ENCODE measurements around the gene ATF6B. TPM values are rescaled to one million over a fixed set of nuclear protein-coding genes. Genes with fewer than 3 reads are reported as not detected.
A peak's percentile ranks its signal among the peaks of the same experiment; 100 is the strongest.

The ATF6B gene
- total RNA-seq, 4 donors from 2014 or later = 27.3 to 45.4 (median 30.0) TPM

DNA sequence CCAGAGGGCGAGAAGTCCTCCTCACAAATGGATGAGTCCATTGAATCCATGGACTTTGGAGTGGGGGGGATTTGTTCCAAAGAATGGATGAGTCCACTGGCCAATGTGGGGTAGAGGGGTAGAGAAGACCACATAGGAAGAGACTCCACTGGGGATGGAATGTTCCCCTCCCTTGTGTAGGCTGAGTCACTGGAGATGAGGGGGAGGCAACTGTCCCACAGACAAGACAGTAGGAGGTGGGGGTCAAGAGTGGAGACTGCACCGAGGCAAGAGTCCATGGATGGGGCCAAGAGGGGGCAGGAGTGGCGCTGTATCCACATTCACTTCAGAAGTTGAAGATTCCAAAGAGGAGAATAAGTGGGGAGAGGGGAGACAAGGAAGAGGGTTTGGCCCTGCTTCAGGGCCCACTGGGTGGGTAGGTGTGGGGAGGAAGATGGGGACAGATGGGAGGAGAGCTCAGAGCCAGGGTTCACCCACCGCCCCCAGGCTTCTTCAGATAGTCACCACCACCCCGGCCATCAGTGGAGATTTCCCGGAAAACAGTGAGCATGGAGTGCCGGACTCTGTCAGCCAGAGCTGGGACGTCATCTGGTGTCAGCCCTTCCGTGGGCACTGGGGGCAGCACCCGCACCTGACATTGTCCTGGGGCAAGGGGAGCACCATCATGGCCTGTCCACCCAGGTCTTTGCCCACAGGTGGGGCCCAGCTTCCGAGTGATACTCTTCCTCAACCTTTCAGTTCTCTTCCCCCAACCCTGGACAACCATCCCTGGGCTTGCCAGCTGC, 41.0 kb upstream of the ATF6B start:
- no peak for DNase-seq
- H3K9me3 ChIP-seq = no peaks in the 10 kb centered on the region
- intact Hi-C loops (cut with DNase I) = no loop called here
- TF ChIP-seq POLR2A (IDR thresholded peaks at IDR 0.05) (no peak), CTCF (IDR thresholded peaks at IDR 0.05) (no peak)
- no peak overlapping the region for H3K4me3 ChIP-seq
- peaks cover 0 to 17% (median 4%) of the 10 kb centered on the region in 3 donors for H3K4me1 ChIP-seq
- H3K27ac ChIP-seq = peak overlapping the region in 1 of 4 donors; percentile 3
- 80 to 83% methylated on average over 7 to 11 of the region's 11 CpGs for WGBS, 2 donors
- H3K27me3 ChIP-seq = no peaks in the 10 kb centered on the region
- H3K36me3 ChIP-seq = peaks cover 5 to 77% (median 30%) of the 10 kb centered on the region in 3 donors

DNA sequence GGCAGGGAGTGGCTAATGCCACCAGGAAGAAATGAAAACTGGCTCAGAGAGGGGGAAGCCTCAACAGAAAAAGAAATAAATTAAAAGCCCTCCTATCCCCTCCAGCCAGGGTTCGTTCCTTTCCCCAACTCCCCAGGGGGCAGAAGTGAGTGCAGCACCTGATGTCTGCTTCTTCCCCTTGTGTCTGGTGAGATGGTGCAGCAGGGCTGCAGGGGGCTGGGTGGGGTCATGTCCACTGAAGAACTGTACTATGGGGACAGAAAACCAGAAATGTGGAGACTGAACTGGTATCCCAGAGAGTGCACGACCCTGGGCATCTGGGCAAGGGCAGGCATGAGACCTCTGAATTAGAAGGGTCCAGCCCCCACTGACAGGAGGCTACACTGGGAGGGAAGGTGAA, 40.3 kb upstream of the ATF6B start:
- Histone ChIP-seq H3K4me3 (no peak overlapping the region), H3K36me3 (peaks cover 5 to 83% (median 30%) of the 10 kb centered on the region in 3 donors), H3K27ac (no peak overlapping the region), H3K4me1 (peaks cover 0 to 12% (median 4%) of the 10 kb centered on the region in 3 donors), H3K9me3 (no peaks in the 10 kb centered on the region), H3K27me3 (no peaks in the 10 kb centered on the region)
- TF ChIP-seq POLR2A (IDR thresholded peaks at IDR 0.05) (no peak), CTCF (IDR thresholded peaks at IDR 0.05) (no peak)
- WGBS, 2 donors = 49 to 61% methylated on average over 2 of the region's 2 CpGs
- intact Hi-C loops (cut with DNase I) = no loop called here
- DNase-seq = no peak

DNA sequence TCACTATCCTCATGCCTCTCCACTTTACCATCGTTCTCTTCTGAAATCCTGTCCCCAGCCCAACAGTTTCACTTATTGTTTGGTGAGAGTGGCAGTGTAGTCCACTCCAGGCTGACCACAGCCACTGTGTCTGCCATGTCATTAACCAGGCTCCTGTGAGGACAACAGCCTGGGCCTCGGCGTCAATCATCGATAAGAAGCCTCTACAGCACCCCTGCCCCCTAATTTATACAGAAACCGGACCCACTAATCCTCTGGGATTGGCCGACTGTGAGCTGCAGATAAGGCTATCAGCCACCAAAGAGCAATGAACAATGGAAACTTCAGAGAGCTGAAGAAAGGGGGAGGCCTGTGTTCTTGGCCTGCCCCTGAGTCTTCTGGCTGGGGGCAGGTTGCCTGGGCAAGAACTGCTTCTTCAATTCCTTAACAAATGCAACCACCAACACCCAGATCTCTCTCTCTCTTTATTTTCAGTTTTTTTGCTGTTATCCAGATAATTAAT, 39.8 kb upstream of the ATF6B start:
- TF ChIP-seq CTCF (IDR thresholded peaks at IDR 0.05) (no peak), POLR2A (IDR thresholded peaks at IDR 0.05) (no peak)
- H3K27me3 ChIP-seq = no peaks in the 10 kb centered on the region
- no peak overlapping the region for H3K27ac ChIP-seq
- DNase-seq = no peak
- peaks cover 6 to 88% (median 33%) of the 10 kb centered on the region in 3 donors for H3K36me3 ChIP-seq
- H3K9me3 ChIP-seq = no peaks in the 10 kb centered on the region
- H3K4me3 ChIP-seq = no peak overlapping the region
- H3K4me1 ChIP-seq = peaks cover 0 to 10% (median 1%) of the 10 kb centered on the region in 3 donors
- WGBS, 2 donors = 88% methylated on average over 4 of the region's 6 CpGs
- intact Hi-C loops (cut with DNase I) = no loop called here

DNA sequence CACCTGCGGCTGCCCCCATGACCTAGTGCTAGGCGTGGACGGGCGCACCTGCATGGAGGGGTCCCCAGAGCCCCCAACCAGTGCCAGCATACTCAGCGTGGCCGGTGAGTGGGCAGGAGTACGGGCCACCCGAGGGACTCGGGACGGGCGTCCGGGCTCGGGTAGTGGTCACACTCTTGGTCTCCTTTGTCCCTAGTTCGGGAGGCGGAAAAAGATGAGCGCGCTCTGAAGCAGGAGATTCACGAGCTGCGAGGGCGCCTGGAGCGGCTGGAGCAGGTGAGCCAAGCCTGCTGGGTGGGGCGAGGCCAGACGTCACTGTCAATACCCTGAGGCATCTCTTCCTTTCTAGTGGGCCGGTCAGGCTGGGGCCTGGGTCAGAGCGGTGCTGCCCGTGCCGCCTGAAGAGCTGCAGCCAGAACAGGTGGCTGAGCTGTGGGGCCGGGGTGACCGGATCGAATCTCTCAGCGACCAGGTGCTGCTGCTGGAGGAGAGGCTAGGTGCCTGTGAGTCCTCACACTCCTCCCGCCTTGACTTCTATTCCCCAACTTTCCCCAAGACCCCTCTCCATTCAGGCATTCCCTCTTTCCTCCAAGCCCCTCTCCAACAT, 39.2 kb upstream of the ATF6B start:
- DNase-seq = no peak
- peaks cover 12 to 94% (median 39%) of the 10 kb centered on the region in 3 donors for H3K36me3 ChIP-seq
- intact Hi-C loops (cut with DNase I) = no loop called here

More for the DNA sequence above, 39.2 kb upstream of the ATF6B start:
- Histone ChIP-seq H3K9me3 (no peaks in the 10 kb centered on the region), H3K4me1 (peaks cover 0 to 6% (median 0%) of the 10 kb centered on the region in 3 donors), H3K27ac (peak overlapping the region in 2 of 4 donors; percentile 14 to 18), H3K27me3 (no peaks in the 10 kb centered on the region), H3K4me3 (no peak overlapping the region)
- 71 to 84% methylated on average over 4 to 11 of the region's 32 CpGs for WGBS, 2 donors
- TF ChIP-seq POLR2A (IDR thresholded peaks at IDR 0.05) (no peak), CTCF (IDR thresholded peaks at IDR 0.05) (no peak)

Measured in esophagus squamous epithelium (tissue), 5 donors.